GM18498 (cell line): ENCODE measurements around the gene ACP6.
A peak's percentile ranks its signal among the peaks of the same experiment; 100 is the strongest.
"Not testable (repeated sequence)": the region's sequence is repeated elsewhere in the genome, so short reads cannot be mapped to it uniquely, and the experiment has no call there.

Experiments used
- ATAC-seq: cut with Tn5 transposase; IDR thresholded peaks from one replicate; pipeline ENCODE4 v1.9.1; 2021; ENCODE audit warnings: mild to moderate bottlenecking, moderate library complexity; ENCODE audit not compliant: unreplicated experiment

Gene ACP6

DNA sequence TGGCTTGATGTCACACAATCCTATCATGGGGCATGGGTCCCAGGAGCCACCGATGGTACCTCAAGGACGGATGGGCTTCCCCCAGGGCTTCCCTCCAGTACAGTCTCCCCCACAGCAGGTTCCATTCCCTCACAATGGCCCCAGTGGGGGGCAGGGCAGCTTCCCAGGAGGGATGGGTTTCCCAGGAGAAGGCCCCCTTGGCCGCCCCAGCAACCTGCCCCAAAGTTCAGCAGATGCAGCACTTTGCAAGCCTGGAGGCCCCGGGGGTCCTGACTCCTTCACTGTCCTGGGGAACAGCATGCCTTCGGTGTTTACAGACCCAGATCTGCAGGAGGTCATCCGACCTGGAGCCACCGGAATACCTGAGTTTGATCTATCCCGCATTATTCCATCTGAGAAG lies 46.3 kb downstream of the ACP6 start:
- no peak for ATAC-seq

DNA sequence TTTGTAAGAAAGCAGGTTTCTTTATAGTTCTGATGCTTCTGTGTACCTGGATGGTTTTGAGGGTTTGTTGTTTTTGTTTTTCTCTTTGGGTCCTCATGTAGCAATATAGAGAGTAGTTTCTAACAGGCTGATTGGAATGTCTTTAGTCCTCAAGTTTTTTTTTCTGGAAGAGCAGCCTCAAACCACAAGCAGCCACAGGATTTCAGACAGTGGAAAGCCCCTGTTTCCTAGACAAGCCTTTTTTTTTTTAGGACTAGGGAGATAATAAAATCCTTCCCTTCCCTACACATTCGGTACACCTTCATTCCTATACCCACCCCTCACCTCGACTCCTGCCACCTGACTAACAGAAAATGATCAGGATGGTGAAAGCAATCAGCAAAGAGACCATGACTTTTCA lies 47.6 kb downstream of the ACP6 start:
- ATAC-seq, result no peak

DNA sequence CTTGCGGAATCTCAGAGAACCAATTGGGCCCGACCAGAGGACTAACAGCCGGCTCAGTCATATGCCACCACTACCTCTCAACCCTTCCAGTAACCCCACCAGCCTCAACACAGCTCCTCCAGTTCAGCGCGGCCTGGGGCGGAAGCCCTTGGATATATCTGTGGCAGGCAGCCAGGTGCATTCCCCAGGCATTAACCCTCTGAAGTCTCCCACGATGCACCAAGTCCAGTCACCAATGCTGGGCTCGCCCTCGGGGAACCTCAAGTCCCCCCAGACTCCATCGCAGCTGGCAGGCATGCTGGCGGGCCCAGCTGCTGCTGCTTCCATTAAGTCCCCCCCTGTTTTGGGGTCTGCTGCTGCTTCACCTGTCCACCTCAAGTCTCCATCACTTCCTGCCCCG lies 49.8 kb downstream of the ACP6 start:
- no peak for ATAC-seq

DNA sequence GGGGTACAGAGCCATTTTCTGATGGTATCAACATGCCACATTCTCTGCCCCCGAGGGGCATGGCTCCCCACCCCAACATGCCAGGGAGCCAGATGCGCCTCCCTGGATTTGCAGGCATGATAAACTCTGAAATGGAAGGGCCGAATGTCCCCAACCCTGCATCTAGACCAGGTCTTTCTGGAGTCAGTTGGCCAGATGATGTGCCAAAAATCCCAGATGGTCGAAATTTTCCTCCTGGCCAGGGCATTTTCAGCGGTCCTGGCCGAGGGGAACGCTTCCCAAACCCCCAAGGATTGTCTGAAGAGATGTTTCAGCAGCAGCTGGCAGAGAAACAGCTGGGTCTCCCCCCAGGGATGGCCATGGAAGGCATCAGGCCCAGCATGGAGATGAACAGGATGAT lies 50.6 kb downstream of the ACP6 start:
- no peak for ATAC-seq

DNA sequence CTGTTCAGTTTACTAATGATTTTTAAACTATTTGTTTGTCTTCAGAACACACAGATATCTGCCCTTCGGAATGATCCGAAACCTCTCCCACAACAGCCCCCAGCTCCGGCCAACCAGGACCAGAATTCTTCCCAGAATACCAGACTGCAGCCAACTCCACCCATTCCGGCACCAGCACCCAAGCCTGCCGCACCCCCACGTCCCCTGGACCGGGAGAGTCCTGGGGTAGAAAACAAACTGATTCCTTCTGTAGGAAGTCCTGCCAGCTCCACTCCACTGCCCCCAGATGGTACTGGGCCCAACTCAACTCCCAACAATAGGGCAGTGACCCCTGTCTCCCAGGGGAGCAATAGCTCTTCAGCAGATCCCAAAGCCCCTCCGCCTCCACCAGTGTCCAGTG lies 51.6 kb downstream of the ACP6 start:
- no peak for ATAC-seq

DNA sequence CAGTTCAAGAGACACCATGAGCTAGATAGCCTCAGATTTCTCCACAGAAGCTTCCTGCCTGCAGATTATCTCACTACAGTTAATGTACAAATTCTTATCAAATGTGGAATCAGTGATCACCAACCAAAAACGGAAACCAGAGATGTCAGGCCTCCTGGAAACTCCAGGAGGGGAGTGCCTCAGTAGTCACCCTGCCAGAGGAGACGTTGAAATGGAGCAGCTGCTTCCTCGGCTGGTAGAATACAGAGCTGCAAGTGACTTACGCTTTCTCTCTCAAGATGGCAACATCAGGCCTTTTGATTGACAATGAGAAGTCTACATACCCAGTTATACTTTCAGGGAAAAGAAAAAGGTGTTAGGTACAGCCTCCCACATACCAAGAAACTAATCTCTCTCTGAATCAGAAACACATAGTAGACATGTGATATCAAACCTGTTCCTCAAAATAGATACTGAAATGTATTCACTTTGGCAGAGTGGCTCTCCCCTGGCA lies 52.2 kb downstream of the ACP6 start:
- no peak for ATAC-seq

DNA sequence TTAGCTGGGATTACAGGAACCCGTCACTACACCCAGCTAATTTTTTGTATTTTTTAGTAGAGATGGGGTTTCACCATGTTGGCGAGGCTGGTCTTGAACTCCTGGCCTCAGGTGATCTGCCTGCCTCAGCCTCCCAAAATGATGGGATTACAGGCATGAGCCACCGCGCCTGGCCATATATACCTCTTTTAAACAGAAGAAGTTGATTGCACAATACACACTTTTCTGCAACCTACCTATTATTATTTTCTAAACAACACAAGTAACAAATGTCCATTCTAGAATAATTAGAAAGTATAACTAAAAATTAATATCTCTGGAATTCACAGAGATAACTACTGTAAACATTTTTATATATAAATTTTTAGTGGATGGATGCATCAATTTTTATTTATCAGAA lies 55.4 kb downstream of the ACP6 start:
- not testable (repeated sequence) for ATAC-seq

DNA sequence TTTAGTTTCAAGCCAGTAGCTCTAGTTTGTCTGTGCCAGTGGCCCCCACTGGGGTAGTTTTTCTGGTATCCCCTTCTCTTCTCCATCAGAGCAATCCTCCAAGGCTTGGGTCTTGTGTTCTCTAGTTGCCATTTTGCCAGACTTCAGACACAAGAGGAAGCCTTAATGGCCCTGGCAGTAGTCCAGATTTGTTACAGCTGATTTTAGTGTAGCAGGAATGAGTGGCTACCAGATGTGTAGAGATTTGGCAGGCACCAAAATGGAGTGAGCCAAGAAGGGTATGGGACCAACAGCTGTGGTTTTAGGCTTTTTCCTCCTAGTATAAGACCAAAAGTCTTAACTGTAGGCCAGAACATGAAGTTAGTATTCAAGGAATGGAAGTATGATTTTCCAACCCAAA lies 56.8 kb downstream of the ACP6 start:
- ATAC-seq, result no peak

DNA sequence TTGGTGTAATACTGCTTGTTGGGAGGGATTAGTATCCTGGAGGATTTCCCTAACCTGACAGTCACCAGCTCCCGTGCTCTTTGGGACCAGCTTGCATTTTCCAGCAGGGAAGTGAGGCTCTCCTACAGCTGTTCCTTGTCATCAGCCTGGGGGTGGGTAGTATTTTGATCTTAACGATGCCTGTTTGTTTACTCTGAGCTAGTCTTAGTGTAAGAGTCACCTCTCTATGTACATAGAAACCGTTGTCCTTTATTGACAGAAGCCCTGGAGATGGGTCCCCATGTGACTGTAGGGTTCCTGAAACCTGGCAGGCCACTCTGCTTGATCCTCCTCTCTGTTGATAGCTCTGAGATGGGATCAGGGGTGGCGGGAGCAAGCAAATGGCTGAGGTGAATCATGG lies 58.0 kb downstream of the ACP6 start:
- no peak for ATAC-seq

DNA sequence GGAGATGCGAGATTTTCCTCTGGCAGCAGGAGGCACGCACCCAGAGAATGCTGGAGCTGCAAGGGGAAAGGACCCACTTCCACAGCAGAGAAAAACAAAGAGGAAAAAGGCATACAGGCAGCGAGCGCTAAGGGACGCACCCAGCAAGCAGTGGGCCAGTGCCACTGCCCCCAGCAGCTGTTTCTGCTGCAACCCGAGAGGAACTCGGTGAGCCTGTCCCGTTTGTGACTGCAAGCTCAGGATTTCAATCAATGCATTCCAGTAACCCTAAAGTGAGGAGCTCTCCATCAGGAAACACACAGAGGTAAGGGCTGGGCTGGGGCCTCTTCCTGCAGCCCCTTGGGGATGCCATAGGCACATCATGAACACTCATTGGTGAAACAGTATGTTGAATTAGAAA lies 58.7 kb downstream of the ACP6 start:
- ATAC-seq, result no peak

DNA sequence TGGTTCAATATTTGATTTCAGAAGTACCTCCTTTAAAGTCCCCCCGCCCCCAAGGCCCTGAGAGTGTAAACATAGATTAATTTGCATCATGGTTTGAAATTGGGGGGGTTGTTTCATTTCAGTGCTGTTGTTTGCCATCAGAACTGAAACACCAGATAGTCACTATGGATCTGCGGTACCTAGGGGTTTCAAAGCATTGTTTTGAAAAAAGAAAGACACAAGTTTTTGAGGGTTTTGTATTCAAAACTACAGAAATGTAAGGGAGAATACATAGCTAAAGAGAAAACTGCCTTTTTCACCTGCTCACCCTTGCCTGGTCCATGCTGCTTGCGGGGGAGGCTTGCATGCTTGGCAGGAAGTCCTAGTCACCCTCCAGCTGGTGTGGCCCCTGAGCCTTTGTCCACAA lies 59.3 kb downstream of the ACP6 start:
- peak; percentile 92 for ATAC-seq

DNA sequence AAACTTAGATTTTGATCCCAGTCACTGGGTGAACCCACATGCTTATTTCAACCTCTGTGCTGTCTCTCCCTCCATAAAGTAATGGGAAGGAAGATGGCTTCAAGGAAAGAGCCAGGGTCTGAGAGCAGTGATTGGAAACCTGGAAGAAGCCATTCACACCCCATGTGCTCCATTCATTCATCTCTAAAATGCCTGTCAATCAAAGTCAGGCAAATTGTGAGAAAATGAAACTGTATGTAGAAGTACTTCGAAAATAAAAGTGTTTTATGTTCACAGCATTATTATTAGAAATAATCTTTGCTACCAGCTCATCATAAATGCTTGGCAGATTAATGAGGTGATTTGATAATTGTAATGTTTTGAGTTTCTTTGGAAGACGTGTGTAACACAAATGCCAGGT lies 61.0 kb downstream of the ACP6 start:
- no peak for ATAC-seq

DNA sequence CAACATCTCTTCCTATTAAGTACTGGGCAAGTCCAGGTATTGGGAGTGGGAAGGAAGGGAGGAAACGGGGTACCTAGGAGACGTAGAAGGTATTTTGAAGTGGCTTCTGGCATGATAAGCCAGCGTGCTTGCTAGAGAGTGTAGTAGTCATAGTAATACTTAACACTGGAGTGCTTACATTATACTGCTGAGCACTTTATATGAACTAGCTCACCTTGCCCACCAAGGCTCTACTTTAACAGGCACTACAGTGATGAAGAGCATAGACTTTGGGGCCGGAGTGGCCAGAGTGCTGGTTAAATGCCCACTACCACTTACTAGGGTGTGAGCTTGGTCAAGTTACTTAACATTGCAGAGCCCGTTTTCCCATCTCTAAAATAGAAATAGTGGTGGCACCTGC lies 61.7 kb downstream of the ACP6 start:
- no peak for ATAC-seq

DNA sequence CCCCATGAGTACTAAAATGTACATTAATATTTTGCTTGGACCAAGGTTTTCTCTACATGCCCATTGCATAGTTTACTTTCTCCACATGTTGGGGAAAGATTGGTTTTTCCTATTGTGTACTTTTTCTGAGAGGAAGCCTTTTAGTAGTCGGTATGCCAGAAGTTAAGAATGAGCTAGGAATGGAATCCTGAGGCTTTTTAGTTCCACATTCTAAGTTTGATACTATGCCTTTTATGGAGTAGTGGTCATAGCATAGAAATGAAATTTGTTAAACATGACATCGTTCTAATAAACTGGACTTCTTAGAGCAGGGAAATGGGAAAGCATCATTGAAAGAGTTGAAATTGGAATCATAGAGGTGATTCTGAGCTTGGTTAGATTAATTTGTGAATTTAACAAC lies 64.7 kb downstream of the ACP6 start:
- no peak for ATAC-seq

DNA sequence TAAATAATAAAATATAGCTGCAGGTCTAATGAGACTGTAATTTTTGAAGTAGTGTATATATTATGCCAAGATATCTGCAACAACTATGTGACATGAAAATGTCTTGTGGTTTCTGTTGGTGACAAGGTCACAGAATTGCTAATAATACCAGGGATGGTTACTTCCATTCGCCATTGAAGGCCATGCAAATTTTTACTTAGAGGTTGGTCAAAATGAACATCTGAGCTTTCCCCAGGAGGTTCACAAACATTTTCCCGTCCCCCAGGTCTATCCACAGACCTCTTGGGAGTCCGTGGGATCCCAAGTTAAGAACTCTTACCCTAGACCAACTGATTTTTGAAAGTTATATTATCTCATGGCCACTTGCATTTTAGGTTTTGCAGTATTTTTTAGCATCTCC lies 66.3 kb downstream of the ACP6 start:
- no peak for ATAC-seq

DNA sequence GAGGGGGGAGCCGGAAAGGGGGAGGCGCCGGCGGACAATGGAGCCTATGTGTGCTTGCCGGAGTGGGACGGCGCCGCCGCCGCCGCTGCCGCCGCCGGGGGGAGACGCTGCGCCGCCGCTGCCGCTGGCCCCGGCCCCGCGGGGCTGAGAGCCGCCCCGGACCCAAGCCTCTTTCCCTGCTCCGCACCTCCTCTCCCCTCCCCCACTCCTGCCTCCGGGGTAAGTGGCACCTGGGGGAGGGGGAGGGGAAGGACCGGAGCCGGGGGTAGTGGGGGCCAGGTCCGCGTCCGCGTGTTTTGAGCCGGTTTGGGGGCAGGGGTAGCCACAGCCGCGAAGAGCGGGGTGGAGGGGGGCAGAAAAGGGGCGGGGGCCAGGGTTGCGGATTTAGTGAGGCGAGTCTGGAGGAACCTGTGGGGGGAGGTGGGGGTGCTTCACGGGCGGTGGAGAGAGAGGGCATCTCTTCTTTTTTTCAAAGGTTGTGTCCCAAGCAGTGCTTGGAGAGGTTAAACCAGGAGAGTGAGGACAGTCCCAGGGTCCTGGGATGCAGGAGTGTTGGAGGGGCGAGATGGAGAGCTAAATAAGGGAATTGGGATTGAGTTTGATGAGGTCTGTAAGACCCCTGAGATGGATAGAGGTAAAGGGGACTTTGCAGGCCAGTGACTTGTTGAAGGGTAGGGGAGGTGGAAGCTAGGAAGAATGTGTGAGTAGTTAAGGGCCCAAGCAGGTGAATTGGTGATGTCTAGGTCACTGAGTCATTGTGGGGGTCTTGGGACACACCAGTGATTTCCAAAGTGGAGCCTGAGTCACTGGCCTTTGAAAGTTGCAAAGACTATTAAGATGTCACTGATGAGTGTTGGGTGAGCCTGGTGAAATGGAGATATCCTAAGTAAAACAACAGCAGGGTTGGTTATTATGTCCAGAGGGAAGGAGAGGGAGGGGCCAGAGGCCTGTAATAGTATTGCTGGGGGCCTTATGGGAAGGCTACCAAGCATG lies 69.9 kb downstream of the ACP6 start:
- no peak for ATAC-seq

DNA sequence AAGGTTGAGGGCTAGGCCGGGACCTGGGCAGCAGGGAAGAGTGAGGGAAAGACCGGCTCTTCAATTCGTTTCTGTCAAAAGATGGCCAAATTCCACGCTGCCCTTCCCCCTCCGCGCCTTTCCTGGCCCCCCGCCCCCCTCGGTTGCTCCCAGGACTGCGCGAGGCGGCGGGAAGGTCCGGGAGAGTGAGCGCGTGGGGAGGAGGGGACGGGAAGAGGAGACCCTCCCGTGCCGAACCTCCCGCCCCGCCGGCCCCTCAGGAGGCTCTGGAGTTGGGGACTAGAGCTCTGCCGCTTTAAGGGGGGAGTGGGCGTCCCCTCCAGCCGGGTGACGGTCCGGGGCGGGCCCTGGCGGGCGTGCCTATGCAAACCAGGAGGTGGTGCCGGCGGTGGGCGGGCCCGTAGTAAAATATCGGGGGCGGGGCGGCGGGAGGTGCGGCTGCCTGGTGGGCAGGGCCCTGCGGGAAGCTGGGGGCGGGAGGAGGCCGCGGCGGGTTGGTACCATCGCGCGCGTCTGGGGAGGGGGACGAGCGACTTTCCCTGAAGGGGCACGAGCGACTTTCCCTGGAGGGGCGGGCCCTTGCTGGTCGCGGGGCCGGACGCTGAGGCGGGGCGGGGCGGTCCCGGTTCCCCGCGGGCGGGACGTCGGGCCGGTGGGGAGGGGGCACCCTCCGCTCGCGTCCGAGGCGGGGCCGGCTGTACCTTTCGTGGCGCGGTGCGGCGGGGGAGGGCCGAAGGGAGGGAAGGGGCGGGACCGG lies 70.8 kb downstream of the ACP6 start:
- peak; percentile 86 for ATAC-seq

DNA sequence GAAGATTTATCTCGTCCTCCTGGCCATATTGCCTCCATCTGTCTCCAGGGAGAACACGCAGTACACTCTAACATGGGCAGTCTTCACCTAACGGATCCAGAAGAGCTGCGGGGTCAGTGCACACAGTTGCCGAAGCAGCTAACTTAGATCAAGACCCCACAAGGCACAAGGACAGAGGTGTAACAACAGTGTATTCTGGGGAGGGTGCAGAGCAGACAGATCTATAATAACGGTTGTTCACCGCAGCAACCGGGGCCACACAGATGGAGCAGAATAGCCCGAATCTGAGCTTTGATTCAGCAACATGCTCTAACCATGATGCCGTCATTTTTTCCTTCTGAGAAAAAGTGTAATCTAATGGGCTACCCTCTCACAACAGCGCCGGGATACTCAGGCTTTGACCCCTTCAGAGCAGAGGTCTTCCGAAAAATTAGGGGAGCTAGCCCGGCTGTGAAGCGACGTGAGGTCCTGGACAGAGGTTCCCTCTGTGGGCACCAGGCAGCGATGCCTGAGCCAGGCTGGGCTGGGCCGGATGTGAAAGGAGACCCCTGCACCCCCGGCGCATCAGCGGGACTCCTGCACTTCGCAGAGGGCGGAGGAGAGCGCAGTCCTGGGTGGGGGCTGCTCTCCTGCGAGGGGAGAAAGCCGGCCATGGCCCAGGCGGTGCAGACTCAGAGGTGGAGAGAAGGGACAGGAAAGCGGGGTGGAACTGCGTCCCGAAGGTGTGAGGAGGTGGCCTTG lies 71.5 kb downstream of the ACP6 start:
- peak; percentile 9 for ATAC-seq

DNA sequence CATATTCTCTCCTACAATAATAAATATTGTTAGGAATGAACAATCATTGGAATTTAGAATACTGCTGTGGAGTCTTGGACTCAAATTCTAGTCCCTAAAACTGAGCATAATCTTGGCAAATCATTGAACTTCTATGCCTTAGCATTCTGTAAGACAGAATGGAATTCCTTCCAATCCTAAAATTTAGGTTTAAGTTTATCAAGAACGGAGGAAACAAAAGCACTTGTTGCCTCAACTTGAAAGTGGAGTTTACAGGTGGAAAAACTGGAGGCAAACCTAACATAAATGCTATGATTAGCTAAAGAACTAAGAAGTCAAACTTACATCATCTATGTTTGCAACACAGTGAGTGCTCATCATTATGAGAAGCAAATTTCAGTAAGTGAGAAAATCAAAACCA lies 73.3 kb downstream of the ACP6 start:
- ATAC-seq, result no peak
